ENCODE data around the gene DNAJC21.

Gene DNAJC21

GRCh38 chr5:34930462-34930844 lies 1.1 kb downstream of the DNAJC21 start:
- Histone ChIP-seq H3K4me3 (ENCODE audit: insufficient read depth, low read length, poor library complexity, severe bottlenecking) (peak overlapping the region; percentile 86), H3K36me3 (ENCODE audit: low read length) (peaks cover 21% of the 10 kb centered on the region; the same call in 1 of the 2 replicates), H2AFZ (ENCODE audit: low read depth, low read length, severe bottlenecking) (peak overlapping the region; percentile 91), H3K79me2 (ENCODE audit: insufficient read depth, low read length) (peaks cover 41% of the 10 kb centered on the region), H3K27ac (ENCODE audit: low read depth, low read length) (peak overlapping the region; percentile 64), H3K27me3 (ENCODE audit: low read length) (no peaks in the 10 kb centered on the region), H3K9me2 (replicated peaks; ENCODE audit: insufficient read depth, low read length) (no peaks in the 10 kb centered on the region), H3K9me3 (ENCODE audit: insufficient read depth, low read length) (no peaks in the 10 kb centered on the region), H3K9ac (ENCODE audit: low read length) (peak overlapping the region; percentile 96), H3F3A (ENCODE audit: insufficient read depth) (peaks cover 32% of the 10 kb centered on the region), H4K20me1 (ENCODE audit: low read depth, low read length) (peaks cover 6% of the 10 kb centered on the region), H3K4me2 (ENCODE audit: low read depth, low read length, poor library complexity, severe bottlenecking) (peak overlapping the region; percentile 83)
- TF ChIP-seq CTCF (IDR thresholded peaks at IDR 0.05; ENCODE audit: insufficient read depth, low read length, poor library complexity, severe bottlenecking) = no peak
- no peak for TF ChIP-seq EZH2phosphoT487 (conservative IDR thresholded peaks at IDR 0.05; ENCODE audit: low read length)

GRCh38 chr5:34930870-34931269 lies 1.5 kb downstream of the DNAJC21 start:
- peaks cover 29% of the 10 kb centered on the region for H3F3A ChIP-seq (ENCODE audit: insufficient read depth)
- peaks cover 41% of the 10 kb centered on the region for H3K79me2 ChIP-seq (ENCODE audit: insufficient read depth, low read length)
- no peaks in the 10 kb centered on the region for H3K9me2 ChIP-seq (replicated peaks; ENCODE audit: insufficient read depth, low read length)
- peak overlapping the region; percentile 96 for H3K9ac ChIP-seq (ENCODE audit: low read length)
- H2AFZ ChIP-seq (ENCODE audit: low read depth, low read length, severe bottlenecking) = no peak overlapping the region
- no peaks in the 10 kb centered on the region for H3K27me3 ChIP-seq (ENCODE audit: low read length)
- H3K4me3 ChIP-seq (ENCODE audit: insufficient read depth, low read length, poor library complexity, severe bottlenecking) = peak overlapping the region; percentile 86
- no peak for TF ChIP-seq EZH2phosphoT487 (conservative IDR thresholded peaks at IDR 0.05; ENCODE audit: low read length)
- TF ChIP-seq CTCF (IDR thresholded peaks at IDR 0.05; ENCODE audit: insufficient read depth, low read length, poor library complexity, severe bottlenecking) = no peak
- H3K9me3 ChIP-seq (ENCODE audit: insufficient read depth, low read length) = no peaks in the 10 kb centered on the region
- peaks cover 22% of the 10 kb centered on the region; the same call in 1 of the 2 replicates for H3K36me3 ChIP-seq (ENCODE audit: low read length)
- H4K20me1 ChIP-seq (ENCODE audit: low read depth, low read length) = peaks cover 6% of the 10 kb centered on the region; the same call in 1 of the 2 replicates
- no peak overlapping the region for H3K27ac ChIP-seq (ENCODE audit: low read depth, low read length)
- H3K4me2 ChIP-seq (ENCODE audit: low read depth, low read length, poor library complexity, severe bottlenecking) = peak overlapping the region; percentile 83

GRCh38 chr5:34932947-34933346 lies 3.6 kb downstream of the DNAJC21 start:
- H3K36me3 ChIP-seq (ENCODE audit: low read length) = 0 out of 2 replicates have a peak, but pooled peaks cover 16% of the 10 kb centered on the region

More at GRCh38 chr5:34932947-34933346, 3.6 kb downstream of the DNAJC21 start:
- Histone ChIP-seq H3K9me2 (replicated peaks; ENCODE audit: insufficient read depth, low read length) (no peaks in the 10 kb centered on the region), H3K27ac (ENCODE audit: low read depth, low read length) (no peak overlapping the region), H3F3A (ENCODE audit: insufficient read depth) (peaks cover 11% of the 10 kb centered on the region), H3K4me2 (ENCODE audit: low read depth, low read length, poor library complexity, severe bottlenecking) (no peak overlapping the region), H2AFZ (ENCODE audit: low read depth, low read length, severe bottlenecking) (no peak overlapping the region), H3K27me3 (ENCODE audit: low read length) (no peaks in the 10 kb centered on the region), H4K20me1 (ENCODE audit: low read depth, low read length) (peaks cover 3% of the 10 kb centered on the region; the same call in 1 of the 2 replicates), H3K4me3 (ENCODE audit: insufficient read depth, low read length, poor library complexity, severe bottlenecking) (no peak overlapping the region), H3K9ac (ENCODE audit: low read length) (no peak overlapping the region), H3K9me3 (ENCODE audit: insufficient read depth, low read length) (no peaks in the 10 kb centered on the region), H3K79me2 (ENCODE audit: insufficient read depth, low read length) (peaks cover 41% of the 10 kb centered on the region)
- TF ChIP-seq EZH2phosphoT487 (conservative IDR thresholded peaks at IDR 0.05; ENCODE audit: low read length) = no peak
- TF ChIP-seq CTCF (IDR thresholded peaks at IDR 0.05; ENCODE audit: insufficient read depth, low read length, poor library complexity, severe bottlenecking) = no peak
